Measurements from ENCODE around the gene ARL4A. TPM values are rescaled to one million over a fixed set of nuclear protein-coding genes. Genes with fewer than 3 reads are reported as not detected.

ARL4A gene, protein sequence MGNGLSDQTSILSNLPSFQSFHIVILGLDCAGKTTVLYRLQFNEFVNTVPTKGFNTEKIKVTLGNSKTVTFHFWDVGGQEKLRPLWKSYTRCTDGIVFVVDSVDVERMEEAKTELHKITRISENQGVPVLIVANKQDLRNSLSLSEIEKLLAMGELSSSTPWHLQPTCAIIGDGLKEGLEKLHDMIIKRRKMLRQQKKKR
- 10 to 100 TPM in 1 of 4 donors, 1 to 10 TPM in 3; 2.5 to 15.3 (median 5.2) TPM for total RNA-seq
- 10 to 100 TPM in 2 of 3 donors, 1 to 10 TPM in 1; 6.6 to 47.7 (median 12.6) TPM for polyA plus RNA-seq
- long read RNA-seq, donor 1: 0 reads
- long read RNA-seq, donor 2, partial matches to known transcripts: 0 of 8 reads
- long read RNA-seq, donor 2, other reads (novel, unspliced or antisense): 1 of 8 reads

DNA sequence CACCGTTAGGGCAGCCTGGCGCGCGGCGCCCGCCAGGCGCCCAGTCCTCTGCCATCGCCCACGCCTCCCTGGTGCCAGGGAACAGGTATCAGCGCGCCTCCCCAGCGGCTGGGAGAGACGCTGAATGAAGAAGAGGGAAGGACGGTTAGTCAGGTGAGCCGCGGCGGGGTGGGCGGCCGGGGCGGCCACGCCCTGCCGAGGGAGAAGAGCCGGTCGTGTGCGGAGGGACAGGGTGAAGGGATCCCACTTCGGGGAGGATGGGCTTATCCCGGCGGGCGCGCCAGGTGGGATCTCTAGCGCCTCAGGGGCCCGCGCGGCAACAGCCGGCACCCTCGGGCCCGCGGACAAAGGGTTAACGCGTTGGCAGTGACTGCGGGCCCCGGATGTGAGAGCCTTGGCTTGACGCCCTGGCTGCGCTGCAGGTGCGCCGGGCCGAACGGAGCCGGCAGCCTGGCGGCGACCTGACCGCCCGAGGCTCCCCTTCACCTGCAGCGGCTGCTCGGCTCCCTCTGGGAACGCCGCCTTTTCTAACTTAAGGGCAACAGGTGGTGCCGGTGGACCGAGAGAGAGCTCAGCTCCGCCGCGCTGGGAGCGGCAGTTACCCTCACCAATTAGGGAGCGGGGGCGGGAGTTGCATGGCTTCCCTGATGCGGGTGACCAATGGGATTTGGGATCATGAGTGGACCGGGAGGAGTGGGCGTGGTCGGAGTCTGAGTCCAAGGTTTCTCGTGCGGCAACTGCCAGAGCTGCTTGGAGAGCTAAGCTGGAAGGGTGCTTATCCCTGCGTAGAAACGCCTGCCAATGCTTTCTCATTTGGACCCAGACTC, at the start of gene ARL4A:
Gene ARL4A, plus strand, starts transcription at position 743 of the 827 bp plus-strand sequence. CDS start 622 bp downstream, outside the sequence.
- peak; percentile 96 for ATAC-seq
- DNase-seq: peak; percentile 98
- H3K4me1 ChIP-seq: peaks cover 6% of the 10 kb centered on the region
- H3K9me3 ChIP-seq: no peaks in the 10 kb centered on the region
- H3K4me3 ChIP-seq: peak within 1 kb of the TSS; percentile 97
- WGBS, 3 donors: 0% methylated on average over 54 to 73 of the region's 73 CpGs
- no peaks in the 10 kb centered on the region for H3K27me3 ChIP-seq (ENCODE audit: insufficient read depth in 3 of 3, low read length in 2 of 3)
- TF ChIP-seq, protein P1, sequence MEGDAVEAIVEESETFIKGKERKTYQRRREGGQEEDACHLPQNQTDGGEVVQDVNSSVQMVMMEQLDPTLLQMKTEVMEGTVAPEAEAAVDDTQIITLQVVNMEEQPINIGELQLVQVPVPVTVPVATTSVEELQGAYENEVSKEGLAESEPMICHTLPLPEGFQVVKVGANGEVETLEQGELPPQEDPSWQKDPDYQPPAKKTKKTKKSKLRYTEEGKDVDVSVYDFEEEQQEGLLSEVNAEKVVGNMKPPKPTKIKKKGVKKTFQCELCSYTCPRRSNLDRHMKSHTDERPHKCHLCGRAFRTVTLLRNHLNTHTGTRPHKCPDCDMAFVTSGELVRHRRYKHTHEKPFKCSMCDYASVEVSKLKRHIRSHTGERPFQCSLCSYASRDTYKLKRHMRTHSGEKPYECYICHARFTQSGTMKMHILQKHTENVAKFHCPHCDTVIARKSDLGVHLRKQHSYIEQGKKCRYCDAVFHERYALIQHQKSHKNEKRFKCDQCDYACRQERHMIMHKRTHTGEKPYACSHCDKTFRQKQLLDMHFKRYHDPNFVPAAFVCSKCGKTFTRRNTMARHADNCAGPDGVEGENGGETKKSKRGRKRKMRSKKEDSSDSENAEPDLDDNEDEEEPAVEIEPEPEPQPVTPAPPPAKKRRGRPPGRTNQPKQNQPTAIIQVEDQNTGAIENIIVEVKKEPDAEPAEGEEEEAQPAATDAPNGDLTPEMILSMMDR (IDR thresholded peaks at IDR 0.05): peak; percentile 11
- intact Hi-C loops (cut with DNase I): loop anchor here (5.0 to 10.0 kb wide), 3 partner anchors 45 to 578 kb away; no protein-coding TSS in a partner anchor
- no peaks in the 10 kb centered on the region for H3K36me3 ChIP-seq (ENCODE audit: insufficient read depth in 1 of 2, low read depth in 1 of 2)
- peak within 1 kb of the TSS; percentile 83 for H3K27ac ChIP-seq

DNA sequence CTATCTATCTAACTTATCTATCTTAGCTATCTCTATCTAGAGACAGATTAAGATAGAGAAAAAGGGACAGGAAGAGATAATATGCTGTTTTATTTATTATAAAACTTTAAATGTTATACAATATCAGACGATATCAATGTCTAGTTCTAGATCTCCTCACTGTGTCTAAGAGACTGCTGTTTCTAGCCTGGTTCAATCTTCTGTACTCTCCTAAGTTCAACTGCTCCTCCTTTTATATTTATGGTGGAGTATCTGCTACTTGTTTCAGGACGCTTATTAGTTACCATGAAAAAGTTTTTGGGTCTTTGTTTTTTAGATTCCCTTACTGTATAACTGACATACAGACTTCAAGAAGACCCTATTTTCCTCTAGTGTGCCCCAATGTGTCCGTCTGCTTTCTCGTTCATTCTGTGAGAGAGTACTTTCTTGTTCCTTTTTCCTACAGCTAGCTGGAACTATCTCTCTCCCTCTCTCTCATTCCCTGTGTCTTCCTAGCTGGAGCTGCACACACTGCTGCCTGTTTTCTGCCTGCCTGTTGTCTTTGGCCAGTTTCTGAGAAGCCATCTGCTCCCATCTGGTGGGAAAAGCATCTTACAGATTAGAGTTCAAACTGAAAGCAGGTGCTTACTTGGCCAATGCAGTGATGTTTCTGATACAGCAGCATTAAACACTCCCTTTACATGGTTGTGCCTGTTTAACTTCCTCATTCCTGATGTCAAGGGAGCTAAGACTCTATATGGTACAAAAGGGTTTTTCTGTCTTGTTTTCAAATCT, 49.4 kb upstream of the ARL4A start:
- WGBS, 3 donors: 18 to 22% (median 18%) methylated on average over 4 of the region's 4 CpGs
- DNase-seq (no peak), ATAC-seq (no peak)
- TF ChIP-seq, protein P1 (IDR thresholded peaks at IDR 0.05): no peak
- Histone ChIP-seq H3K27me3 (ENCODE audit: insufficient read depth in 3 of 3, low read length in 2 of 3) (no peaks in the 10 kb centered on the region), H3K36me3 (ENCODE audit: insufficient read depth in 1 of 2, low read depth in 1 of 2) (no peaks in the 10 kb centered on the region), H3K4me1 (no peaks in the 10 kb centered on the region), H3K4me3 (no peak overlapping the region), H3K27ac (no peak overlapping the region), H3K9me3 (no peaks in the 10 kb centered on the region)
- intact Hi-C loops (cut with DNase I): loop anchor here in 1 of 2 donors (2.0 kb wide), 1 partner anchor 625 kb away; no protein-coding TSS in a partner anchor

DNA sequence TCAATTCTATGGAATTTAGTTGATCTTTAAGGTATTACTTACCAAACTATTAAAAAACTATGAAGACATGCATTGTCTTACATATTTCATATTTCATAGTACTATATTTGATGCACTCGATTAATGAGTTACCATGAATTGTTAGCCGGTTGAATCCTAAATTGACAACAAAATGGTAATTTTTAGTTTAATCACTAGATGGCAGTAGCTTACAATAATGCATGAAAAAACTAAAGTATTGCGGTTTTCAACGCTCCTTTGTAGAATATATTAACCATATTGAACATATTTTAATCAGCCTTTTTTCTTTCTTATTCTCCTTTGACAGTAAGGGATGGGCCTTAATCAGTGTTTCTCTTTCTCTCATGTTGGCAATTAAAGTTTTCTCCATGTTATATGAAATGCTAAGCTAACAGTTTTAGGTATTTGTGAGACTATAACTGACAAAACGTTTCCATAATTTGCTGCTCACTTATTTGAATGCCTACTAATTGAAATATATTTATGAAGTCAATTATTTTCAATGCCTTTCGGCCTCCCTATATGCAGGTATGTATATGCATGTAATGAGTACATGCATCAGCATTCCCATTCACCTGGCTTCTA, 48.5 kb upstream of the ARL4A start:
- TF ChIP-seq, protein P1 (IDR thresholded peaks at IDR 0.05): peak; percentile 60
- H3K27me3 ChIP-seq (ENCODE audit: insufficient read depth in 3 of 3, low read length in 2 of 3): no peaks in the 10 kb centered on the region
- H3K4me1 ChIP-seq: no peaks in the 10 kb centered on the region
- ATAC-seq: peak in 1 of 4 donors; percentile 66
- no peaks in the 10 kb centered on the region for H3K9me3 ChIP-seq
- intact Hi-C loops (cut with DNase I): loop anchor here in 1 of 2 donors (2.0 kb wide), 1 partner anchor 624 kb away; no protein-coding TSS in a partner anchor
- no peaks in the 10 kb centered on the region for H3K36me3 ChIP-seq (ENCODE audit: insufficient read depth in 1 of 2, low read depth in 1 of 2)
- no peak for DNase-seq
- no peak overlapping the region for H3K4me3 ChIP-seq
- no peak overlapping the region for H3K27ac ChIP-seq
- 14 to 18% (median 17%) methylated on average over 6 of the region's 6 CpGs for WGBS, 3 donors

Data from psoas muscle (tissue), 8 donors.